SK-N-SH (cell line): ENCODE results near the gene TRIM29. TPM values are rescaled to one million over a fixed set of nuclear protein-coding genes. Genes with fewer than 3 reads are reported as not detected.

Source experiments
- CTCF ChIA-PET: fragments of 300-600, 350-600 bp; formaldehyde crosslinking; extraction: SDS; loops from one replicate; lab custom pipeline; 2021; lab: Yijun Ruan, JAX
- POLR2A ChIA-PET: fragments of 350-600 bp; sonication (Branson Sonifier 250); formaldehyde crosslinking; extraction: SDS; loops from one replicate; lab custom pipeline; 2020; ENCODE audit warnings: antibody characterized with exemption, inconsistent platforms; lab: Yijun Ruan, JAX
- DNase-seq: peaks from one replicate; pipeline ENCODE4 v3.0.0; 2012
- H2AFZ ChIP-seq: fragments of 200-600 bp; sonication (generic); 2 replicates; pipeline ENCODE4 v1.8.1; 2016; ENCODE audit warnings: antibody characterized with exemption, mild to moderate bottlenecking, low read depth
- H3F3A ChIP-seq: fragments of 200-600 bp; sonication (generic); replicated peaks from 2 replicates; pipeline ENCODE3; 2016; ENCODE audit warnings: antibody characterized with exemption, mild to moderate bottlenecking; ENCODE audit not compliant: insufficient read depth
- H3K27ac ChIP-seq, 2 experiments: fragments of 200-500 bp in 1 of 2; fragments of 200-600 bp in 1 of 2; sonication (Bioruptor generic) in 1 of 2; sonication (generic), shearing (Covaris generic) in 1 of 2; 2 replicates each; pipeline versions ENCODE4 v1.5.1 to v1.6.1; 2014 to 2016; ENCODE audit warnings: low read depth in 2 of 2, inconsistent platforms in 1 of 2, low read length in 1 of 2, mild to moderate bottlenecking in 1 of 2, mixed read lengths in 1 of 2
- H3K27me3 ChIP-seq: fragments of 200-600 bp; sonication (generic), shearing (Covaris generic); 2 replicates; pipeline ENCODE4 v1.6.1; 2016; ENCODE audit warnings: mixed run types; ENCODE audit not compliant: insufficient read depth
- H3K36me3 ChIP-seq, 2 experiments: fragments of 200-500 bp in 1 of 2; fragments of 200-600 bp in 1 of 2; sonication (Bioruptor generic) in 1 of 2; sonication (generic) in 1 of 2; replicated peaks in 1 of 2; 2 replicates each; pipeline versions ENCODE3 to v1.5.1; 2014 to 2016; ENCODE audit warnings: low read length in 1 of 2, mild to moderate bottlenecking in 1 of 2; ENCODE audit not compliant: insufficient read depth in 2 of 2, control insufficient read depth in 1 of 2
- H3K4me1 ChIP-seq, 2 experiments: fragments of 200-500 bp in 1 of 2; fragments of 200-600 bp in 1 of 2; sonication (Bioruptor generic) in 1 of 2; sonication (generic), shearing (Covaris generic) in 1 of 2; 2 replicates each; pipeline versions ENCODE4 v1.5.1 to v1.6.1; 2014 to 2016; ENCODE audit warnings: low read depth in 1 of 2, low read length in 1 of 2, mixed run types in 1 of 2; ENCODE audit not compliant: insufficient read depth in 2 of 2, control insufficient read depth in 1 of 2
- H3K4me2 ChIP-seq: fragments of 200-600 bp; sonication (generic), shearing (Covaris generic); 2 replicates; pipeline ENCODE4 v1.6.1; 2017; ENCODE audit warnings: mixed run types
- H3K4me3 ChIP-seq, 2 experiments: fragments of 200-500 bp in 1 of 2; fragments of 200-600 bp in 1 of 2; sonication (Bioruptor generic) in 1 of 2; sonication (generic), shearing (Covaris generic) in 1 of 2; 2 replicates each; pipeline versions ENCODE4 v1.5.1 to v1.8.1; 2014 to 2016; ENCODE audit warnings: low read depth in 2 of 2, inconsistent platforms in 1 of 2, low read length in 1 of 2, mild to moderate bottlenecking in 1 of 2, mixed read lengths in 1 of 2, moderate library complexity in 1 of 2
- H3K79me2 ChIP-seq: fragments of 200-600 bp; sonication (generic); 2 replicates; pipeline ENCODE4 v1.8.1; 2017; ENCODE audit warnings: mild to moderate bottlenecking; ENCODE audit not compliant: insufficient read depth
- H3K9ac ChIP-seq: fragments of 200-600 bp; sonication (generic); 2 replicates; pipeline ENCODE4 v1.6.1; 2017; ENCODE audit warnings: mixed run types
- H3K9me2 ChIP-seq: fragments of 200-600 bp; sonication (generic); 2 replicates; pipeline ENCODE4 v1.6.1; 2017; ENCODE audit warnings: mixed run types
- H3K9me3 ChIP-seq: fragments of 200-600 bp; sonication (generic); 2 replicates; pipeline ENCODE4 v1.6.1; 2017; ENCODE audit warnings: mixed run types, mild to moderate bottlenecking, moderate library complexity
- H4K20me1 ChIP-seq: fragments of 200-600 bp; sonication (generic); 2 replicates; pipeline ENCODE4 v1.6.1; 2017; ENCODE audit warnings: mild to moderate bottlenecking, mixed run types; ENCODE audit not compliant: insufficient read depth
- ELF1 ChIP-seq: IDR thresholded peaks from 2 replicates; pipeline ENCODE4 v1.4.0; 2012
- EP300 ChIP-seq, 2 experiments: IDR thresholded peaks; 2 replicates each; pipeline versions ENCODE4 v1.4.0 to v1.6.1; 2012; ENCODE audit warnings: borderline replicate concordance in 1 of 2, low read depth in 1 of 2, low read length in 1 of 2
- FOXM1 ChIP-seq: IDR thresholded peaks from 2 replicates; pipeline ENCODE4 v1.4.0; 2012; ENCODE audit warnings: low read depth, mild to moderate bottlenecking
- GABPA ChIP-seq: IDR thresholded peaks from 2 replicates; pipeline ENCODE4 v1.4.0; 2012; ENCODE audit warnings: low read depth, mild to moderate bottlenecking
- MXI1 ChIP-seq: IDR thresholded peaks from 2 replicates; pipeline ENCODE4 v1.6.1; 2012; ENCODE audit warnings: mild to moderate bottlenecking, low read depth, low read length, improper control_type of control experiment
- RXRA ChIP-seq: IDR thresholded peaks from 2 replicates; pipeline ENCODE4 v1.4.0; 2012; ENCODE audit warnings: low read depth, mild to moderate bottlenecking, borderline replicate concordance
- SIN3A ChIP-seq: IDR thresholded peaks from 2 replicates; pipeline ENCODE4 v1.6.1; 2012; ENCODE audit warnings: low read depth, mild to moderate bottlenecking, low read length, moderate library complexity, borderline replicate concordance
- SMC3 ChIP-seq: IDR thresholded peaks from 2 replicates; pipeline ENCODE4 v1.6.1; 2012; ENCODE audit warnings: low read depth, low read length, improper control_type of control experiment
- TCF12 ChIP-seq: IDR thresholded peaks from 2 replicates; pipeline ENCODE4 v1.4.0; 2012
- YY1 ChIP-seq: IDR thresholded peaks from 2 replicates; pipeline ENCODE4 v1.4.0; 2012; ENCODE audit warnings: low read depth, mild to moderate bottlenecking
- WGBS: methylation state at CpG from one replicate; pipeline ENCODE4 v1.1.6; 2017; ENCODE audit warnings: low lambda C conversion rate; 5-methylcytosine and 5-hydroxymethylcytosine counted together
- polyA plus RNA-seq, 3 experiments: library from polyadenylated mRNA; depleted of rRNA; stranded (reverse); fragments of >200 nt; gene quantifications; 2 replicates each; pipeline ENCODE4 v1.2.3, GENCODE V29; 2012
- TF ChIP-seq, protein P1 (sequence below): IDR thresholded peaks from 2 replicates; pipeline ENCODE4 v1.4.0; 2012; ENCODE audit warnings: low read depth, borderline replicate concordance
- TF ChIP-seq, protein P2 (sequence below): IDR thresholded peaks from 2 replicates; pipeline ENCODE4 v1.6.1; 2012; ENCODE audit warnings: mild to moderate bottlenecking, low read depth, low read length, moderate library complexity

Gene TRIM29
- polyA plus RNA-seq, 1 of the 3 experiments (the other 2 are of a cell fraction): 0.03 TPM

DNA sequence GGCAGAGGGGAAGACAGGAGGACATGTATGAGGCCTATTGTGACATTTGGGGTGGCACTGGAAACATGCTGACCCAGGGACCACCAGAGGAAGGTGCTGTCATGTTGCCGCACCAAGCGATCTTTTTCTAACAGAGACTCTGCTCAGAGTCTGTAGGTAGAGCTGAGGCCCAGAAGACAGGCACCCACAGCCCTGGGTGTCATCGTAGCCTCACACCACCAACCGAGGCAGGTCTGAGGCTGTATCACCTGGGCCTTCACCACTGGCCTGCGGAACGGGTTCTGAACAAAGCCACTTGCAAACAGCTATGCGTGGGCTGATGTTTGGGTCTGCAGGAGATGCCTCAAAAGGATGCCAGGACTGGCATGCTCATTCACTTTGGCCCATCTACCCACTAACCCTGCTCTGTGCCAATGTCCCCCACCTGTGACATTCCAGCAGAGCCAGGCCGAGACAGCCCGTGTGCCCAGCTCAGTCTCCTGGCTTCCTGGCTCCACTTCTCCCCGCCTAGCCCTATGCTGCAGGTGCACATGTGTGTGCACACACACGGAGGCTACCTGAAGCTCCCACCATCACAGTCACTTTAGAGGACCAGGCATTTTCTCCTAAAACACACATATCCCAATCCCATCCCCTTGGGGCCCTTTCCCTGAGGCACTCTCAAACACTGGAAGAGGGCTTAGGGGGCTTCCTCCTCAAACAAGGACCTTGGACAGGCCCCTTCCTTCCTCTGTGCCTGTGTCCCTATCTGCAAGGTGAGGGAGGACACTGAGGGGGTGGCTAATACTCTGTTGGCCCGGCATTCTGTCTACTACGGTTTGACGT is 3.6 kb downstream of the TRIM29 start:
- WGBS: 32% methylated on average over 6 of the region's 14 CpGs
- Histone ChIP-seq H3K4me2 (no peak overlapping the region), H3K4me3 (no peak overlapping the region), H3K9ac (no peak overlapping the region), H4K20me1 (no peaks in the 10 kb centered on the region), H3K4me1 (peaks cover 0 to 28% of the 10 kb centered on the region in 2 experiments; a peak in 1 of 4 replicates), H3K27me3 (no peaks in the 10 kb centered on the region; the same call in 1 of the 2 replicates), H3K36me3 (no peaks in the 10 kb centered on the region), H3F3A (no peaks in the 10 kb centered on the region), H3K79me2 (no peaks in the 10 kb centered on the region), H2AFZ (no peak overlapping the region), H3K27ac (no peak overlapping the region), H3K9me2 (no peaks in the 10 kb centered on the region), H3K9me3 (no peaks in the 10 kb centered on the region)
- TF ChIP-seq, protein P1, sequence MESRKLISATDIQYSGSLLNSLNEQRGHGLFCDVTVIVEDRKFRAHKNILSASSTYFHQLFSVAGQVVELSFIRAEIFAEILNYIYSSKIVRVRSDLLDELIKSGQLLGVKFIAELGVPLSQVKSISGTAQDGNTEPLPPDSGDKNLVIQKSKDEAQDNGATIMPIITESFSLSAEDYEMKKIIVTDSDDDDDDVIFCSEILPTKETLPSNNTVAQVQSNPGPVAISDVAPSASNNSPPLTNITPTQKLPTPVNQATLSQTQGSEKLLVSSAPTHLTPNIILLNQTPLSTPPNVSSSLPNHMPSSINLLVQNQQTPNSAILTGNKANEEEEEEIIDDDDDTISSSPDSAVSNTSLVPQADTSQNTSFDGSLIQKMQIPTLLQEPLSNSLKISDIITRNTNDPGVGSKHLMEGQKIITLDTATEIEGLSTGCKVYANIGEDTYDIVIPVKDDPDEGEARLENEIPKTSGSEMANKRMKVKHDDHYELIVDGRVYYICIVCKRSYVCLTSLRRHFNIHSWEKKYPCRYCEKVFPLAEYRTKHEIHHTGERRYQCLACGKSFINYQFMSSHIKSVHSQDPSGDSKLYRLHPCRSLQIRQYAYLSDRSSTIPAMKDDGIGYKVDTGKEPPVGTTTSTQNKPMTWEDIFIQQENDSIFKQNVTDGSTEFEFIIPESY: no peak
- TF ChIP-seq YY1 (no peak), GABPA (no peak), FOXM1 (no peak), RXRA (no peak), TCF12 (no peak), MXI1 (no peak), EP300 (IDR thresholded peaks at IDR 0.05; ENCODE audit: borderline replicate concordance in 1 of 2, low read depth in 1 of 2, low read length in 1 of 2) (no peak), ELF1 (no peak), SMC3 (no peak), SIN3A (no peak)
- TF ChIP-seq, protein P2, sequence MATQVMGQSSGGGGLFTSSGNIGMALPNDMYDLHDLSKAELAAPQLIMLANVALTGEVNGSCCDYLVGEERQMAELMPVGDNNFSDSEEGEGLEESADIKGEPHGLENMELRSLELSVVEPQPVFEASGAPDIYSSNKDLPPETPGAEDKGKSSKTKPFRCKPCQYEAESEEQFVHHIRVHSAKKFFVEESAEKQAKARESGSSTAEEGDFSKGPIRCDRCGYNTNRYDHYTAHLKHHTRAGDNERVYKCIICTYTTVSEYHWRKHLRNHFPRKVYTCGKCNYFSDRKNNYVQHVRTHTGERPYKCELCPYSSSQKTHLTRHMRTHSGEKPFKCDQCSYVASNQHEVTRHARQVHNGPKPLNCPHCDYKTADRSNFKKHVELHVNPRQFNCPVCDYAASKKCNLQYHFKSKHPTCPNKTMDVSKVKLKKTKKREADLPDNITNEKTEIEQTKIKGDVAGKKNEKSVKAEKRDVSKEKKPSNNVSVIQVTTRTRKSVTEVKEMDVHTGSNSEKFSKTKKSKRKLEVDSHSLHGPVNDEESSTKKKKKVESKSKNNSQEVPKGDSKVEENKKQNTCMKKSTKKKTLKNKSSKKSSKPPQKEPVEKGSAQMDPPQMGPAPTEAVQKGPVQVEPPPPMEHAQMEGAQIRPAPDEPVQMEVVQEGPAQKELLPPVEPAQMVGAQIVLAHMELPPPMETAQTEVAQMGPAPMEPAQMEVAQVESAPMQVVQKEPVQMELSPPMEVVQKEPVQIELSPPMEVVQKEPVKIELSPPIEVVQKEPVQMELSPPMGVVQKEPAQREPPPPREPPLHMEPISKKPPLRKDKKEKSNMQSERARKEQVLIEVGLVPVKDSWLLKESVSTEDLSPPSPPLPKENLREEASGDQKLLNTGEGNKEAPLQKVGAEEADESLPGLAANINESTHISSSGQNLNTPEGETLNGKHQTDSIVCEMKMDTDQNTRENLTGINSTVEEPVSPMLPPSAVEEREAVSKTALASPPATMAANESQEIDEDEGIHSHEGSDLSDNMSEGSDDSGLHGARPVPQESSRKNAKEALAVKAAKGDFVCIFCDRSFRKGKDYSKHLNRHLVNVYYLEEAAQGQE: no peak
- DNase-seq: peak; percentile 5
- ChIA-PET POLR2A (no interaction called here), CTCF (interaction anchor here (0.9 to 2.7 kb wide), 3 partner anchors 9 to 166 kb away, joined by 3 to 9 read pairs (median 3); no protein-coding TSS in a partner anchor)
